Measurements from ENCODE around the gene MADD.
"Not testable (repeated sequence)": the region's sequence is repeated elsewhere in the genome, so short reads cannot be mapped to it uniquely, and the experiment has no call there.

Gene MADD

GRCh38 chr11:47326198-47326597 is 56.3 kb downstream of the MADD start:
- DNase-seq = no peak

DNA sequence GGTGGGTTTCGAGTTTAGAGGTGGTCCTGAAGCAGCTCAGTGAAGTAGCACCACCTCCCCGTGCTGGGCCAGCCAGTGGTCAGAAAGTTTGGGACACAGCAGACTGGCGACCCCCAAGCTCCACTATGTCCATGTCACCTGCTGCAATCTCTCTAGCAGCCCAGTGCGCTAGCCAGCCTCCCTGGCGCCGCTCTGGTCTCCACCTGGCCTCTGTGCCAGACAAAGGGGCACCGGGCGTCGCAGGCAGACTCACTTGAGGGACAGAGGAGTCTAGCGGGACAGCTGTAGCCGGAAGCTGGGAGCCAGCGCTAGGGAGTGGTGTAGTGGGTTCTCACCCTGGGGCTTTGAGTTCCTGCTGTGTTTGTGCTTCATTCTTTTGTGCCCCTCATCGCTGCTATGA is 57.1 kb downstream of the MADD start:
- DNase-seq = no peak

GRCh38 chr11:47327949-47328348 is 58.0 kb downstream of the MADD start:
- no peak for DNase-seq

DNA sequence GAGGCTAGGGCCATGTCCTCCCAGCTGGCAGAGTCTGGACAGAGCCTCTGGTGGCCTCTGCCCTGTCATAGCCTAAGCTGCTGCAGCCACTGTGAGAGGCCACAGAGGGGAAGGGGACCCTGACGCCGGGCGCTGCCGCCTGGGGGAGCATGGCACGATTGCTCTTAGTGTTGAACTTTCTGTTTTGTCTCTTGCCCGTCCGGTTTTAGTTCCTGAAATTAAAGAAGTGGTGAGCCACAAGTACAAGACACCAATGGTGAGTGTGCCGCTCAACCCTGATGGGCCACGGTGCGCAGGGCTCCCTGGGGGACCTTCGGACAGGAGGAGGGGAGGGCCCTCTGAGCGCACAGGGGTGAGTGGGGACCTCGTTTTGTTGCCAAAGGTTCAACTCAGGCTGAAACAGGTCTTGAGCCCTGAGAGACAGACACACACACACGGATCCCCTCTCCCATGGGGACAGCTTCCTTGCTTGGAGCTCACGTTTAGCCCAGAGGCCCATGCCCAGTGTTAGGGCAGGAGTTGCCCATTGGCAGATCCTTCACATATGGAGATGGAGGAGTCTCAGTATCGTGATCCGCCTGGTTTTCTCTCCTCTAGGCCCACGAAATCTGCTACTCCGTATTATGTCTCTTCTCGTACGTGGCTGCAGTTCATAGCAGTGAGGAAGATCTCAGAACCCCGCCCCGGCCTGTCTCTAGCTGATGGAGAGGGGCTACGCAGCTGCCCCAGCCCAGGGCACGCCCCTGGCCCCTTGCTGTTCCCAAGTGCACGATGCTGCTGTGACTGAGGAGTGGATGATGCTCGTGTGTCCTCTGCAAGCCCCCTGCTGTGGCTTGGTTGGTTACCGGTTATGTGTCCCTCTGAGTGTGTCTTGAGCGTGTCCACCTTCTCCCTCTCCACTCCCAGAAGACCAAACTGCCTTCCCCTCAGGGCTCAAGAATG is 58.8 kb downstream of the MADD start:
- DNase-seq = no peak

DNA sequence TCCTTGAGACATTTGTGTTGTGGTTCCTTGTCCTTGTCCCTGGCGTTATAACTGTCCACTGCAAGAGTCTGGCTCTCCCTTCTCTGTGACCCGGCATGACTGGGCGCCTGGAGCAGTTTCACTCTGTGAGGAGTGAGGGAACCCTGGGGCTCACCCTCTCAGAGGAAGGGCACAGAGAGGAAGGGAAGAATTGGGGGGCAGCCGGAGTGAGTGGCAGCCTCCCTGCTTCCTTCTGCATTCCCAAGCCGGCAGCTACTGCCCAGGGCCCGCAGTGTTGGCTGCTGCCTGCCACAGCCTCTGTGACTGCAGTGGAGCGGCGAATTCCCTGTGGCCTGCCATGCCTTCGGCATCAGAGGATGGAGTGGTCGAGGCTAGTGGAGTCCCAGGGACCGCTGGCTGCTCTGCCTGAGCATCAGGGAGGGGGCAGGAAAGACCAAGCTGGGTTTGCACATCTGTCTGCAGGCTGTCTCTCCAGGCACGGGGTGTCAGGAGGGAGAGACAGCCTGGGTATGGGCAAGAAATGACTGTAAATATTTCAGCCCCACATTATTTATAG is 59.6 kb downstream of the MADD start:
- DNase-seq = no peak

GRCh38 chr11:47329987-47330931 is 60.3 kb downstream of the MADD start:
- no peak for DNase-seq

DNA sequence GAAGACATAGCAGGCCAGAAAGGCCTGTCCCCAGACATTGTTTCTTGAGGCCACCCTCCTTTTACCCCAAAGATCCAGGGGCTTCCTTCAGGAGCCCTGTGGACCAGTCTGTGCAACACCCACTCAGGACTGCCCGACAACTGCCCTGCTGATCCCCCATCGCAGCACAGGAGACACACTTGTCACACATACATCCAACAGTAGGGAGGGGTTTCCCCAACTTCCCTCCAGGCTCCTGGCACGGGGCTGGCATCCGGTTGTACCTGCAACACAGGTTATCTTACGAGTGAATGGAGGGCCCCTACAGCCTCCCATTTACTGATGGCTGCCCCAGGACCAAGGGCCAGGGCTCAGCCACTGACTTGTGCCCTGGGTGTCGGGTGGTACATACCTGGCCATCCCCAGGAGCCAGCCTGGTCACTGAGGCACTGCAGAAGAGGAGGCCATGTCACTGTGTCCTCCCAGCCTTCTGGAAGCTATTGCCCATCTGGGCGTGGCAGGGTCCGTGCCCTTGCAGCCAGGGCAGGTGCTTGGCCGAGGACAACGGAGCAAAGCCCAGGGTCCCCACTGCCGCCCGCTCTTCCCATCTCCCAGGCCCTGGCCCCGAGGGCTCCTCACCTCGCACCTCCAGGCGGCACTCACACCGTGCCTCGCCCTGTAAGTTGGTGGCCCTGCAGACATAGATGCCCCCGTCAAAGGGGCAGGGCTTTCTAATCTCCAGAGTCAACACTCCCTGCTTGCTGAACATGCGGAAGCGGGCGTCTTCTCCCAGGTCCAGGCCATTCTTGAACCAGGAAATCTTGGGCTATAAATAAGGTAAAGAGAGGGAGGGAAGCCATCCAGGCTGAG is 61.7 kb downstream of the MADD start:
- no peak for DNase-seq

GRCh38 chr11:47332303-47332711 is 62.4 kb downstream of the MADD start:
- DNase-seq = no peak

- DNase-seq = no peak
These were observed 63.0 kb downstream of the MADD start for GRCh38 chr11:47332791-47333525.

GRCh38 chr11:47333526-47333845 is 63.6 kb downstream of the MADD start:
- DNase-seq = no peak

DNA sequence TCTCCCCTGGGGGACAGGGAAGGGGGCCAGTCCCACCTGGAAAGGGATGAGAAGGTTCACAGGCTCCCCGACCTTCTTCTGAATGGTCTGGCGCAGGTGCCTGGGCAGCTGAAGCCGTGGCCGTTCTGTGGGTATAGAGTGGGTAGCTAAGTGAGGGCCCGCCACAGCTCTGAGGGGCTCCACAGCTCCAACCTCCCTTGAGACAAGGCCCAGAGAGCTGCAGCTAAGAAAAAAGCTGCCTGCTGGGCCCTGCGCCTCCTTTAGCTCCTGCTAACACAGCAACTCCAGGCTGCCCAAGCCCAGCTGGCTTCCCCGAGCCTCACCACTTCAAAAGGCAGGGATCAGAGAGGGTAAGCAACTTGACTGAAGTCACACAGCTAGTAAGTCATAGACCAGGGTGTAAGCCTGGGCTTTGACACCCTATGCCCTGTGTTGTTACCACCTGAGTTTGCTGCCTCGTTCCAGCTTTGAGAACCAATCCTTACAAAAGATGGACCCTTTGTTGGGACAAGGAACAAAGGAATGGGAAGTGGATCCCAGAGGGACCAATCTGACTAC is 64.0 kb downstream of the MADD start:
- DNase-seq = no peak

- not testable (repeated sequence) for DNase-seq
These were observed 64.9 kb downstream of the MADD start for GRCh38 chr11:47334699-47335411.

GRCh38 chr11:47335733-47336132 is 65.8 kb downstream of the MADD start:
- DNase-seq = no peak

DNA sequence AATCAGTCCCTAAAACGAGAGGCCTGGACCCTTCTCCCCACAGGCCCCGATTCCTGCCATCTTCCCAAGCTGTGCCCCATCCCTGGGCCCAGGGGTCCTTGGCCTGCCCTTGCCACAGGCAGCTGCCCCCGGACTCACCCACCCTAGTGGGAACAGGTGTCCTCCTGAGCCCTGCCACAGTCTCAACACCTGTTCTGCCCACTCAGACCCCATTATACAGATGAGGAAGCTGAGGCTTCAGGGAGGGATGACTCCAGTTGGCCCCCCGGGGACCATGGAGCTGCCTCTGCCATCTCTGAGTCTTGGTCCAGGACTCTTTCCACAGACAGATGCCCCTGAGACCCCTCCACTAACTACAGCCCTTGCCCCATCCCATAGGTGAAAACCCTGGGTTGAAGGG is 66.7 kb downstream of the MADD start:
- no peak for DNase-seq

- DNase-seq = no peak
These were observed 67.4 kb downstream of the MADD start for GRCh38 chr11:47337229-47337924.

DNA sequence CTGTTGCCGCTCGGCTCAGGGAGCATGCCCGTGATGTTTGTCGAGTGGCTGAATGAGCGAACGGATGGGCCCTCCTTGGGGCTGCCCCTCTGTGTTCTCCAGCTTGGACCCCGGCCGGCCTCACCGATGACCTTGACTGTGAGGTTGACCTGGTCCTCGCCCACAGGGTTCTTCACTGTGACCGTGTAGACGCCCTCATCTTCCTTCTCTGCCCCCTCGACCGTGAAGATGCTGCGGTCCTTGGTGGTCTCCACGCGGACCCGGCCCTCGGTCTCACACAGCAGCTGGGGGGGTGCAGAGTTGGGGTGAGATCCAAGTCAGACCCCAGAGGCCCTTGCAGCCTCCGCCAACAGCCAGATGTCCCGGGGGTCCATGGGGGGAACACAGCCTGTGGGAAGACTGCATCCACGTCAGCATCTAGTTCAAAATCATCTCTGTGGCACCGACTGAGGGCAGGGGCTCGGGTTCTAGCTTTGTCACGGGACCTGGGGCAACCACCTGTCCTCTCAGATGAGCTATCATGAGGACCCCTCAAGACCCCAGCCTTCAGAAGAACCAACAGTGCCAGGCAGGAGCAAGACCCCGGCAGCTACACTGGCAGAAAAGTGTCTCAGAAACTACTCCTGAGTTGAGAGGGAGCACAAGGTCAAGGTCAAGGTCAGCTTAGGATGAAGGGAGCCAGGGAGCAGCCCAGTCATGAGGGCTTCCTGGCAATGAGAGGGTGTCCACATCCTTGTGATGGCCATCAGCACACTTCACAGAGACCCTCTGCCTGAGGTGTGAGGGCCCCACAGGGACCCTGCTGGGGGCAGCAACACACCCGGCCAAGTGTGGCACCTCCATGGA is 68.7 kb downstream of the MADD start:
- DNase-seq = no peak

GRCh38 chr11:47340010-47340409 is 70.1 kb downstream of the MADD start:
- no peak for DNase-seq

DNA sequence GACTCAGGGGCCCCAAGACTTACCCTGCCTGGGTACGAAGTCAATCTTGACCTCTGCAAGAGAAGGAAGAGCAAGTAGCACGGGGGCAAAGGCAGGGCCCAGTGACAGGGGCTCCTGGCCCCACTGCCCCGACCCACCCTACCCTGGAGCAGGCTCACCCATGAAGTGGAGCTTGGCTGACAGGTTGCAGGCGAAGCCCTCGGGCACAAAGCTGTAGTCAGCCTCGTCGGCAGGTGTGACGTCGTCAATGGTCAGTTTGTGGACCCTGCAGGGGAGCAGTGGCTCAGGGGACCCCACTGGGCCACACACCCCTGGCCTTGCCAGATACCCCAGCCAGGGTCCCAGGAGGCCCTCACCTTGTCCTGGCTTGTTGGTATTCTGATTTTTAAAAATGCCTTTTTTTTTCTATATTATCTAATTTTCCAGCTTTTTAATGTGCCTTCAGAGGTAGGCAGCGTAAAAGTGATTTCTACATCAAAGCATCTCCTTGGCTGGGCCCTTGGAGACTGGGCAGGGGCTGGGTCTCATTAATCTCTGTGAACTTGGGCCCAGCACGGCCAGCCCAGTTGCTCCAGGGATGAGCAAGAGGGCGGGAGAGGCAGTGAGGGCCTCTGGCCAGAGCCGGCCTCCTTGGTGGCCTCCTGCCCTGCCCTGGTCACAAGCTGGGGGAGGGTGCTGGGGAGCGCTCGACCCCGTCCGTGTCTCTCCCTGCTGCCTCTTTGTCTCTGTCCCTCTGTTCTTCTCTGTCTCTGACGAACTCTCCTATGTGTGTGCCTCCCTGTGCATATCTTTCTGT is 71.2 kb downstream of the MADD start:
- no peak for DNase-seq
